HCT116 (cell line): ENCODE measurements around the gene ACD.

ENCODE experiments used
- CEBPB ChIP-seq: IDR thresholded peaks from 2 replicates; pipeline ENCODE4 v1.6.1; 2012; ENCODE audit warnings: low read depth
- EZH2 ChIP-seq: fragments of 200-600 bp; sonication (generic); IDR thresholded peaks from 2 replicates; pipeline ENCODE4 v1.6.1; 2017; ENCODE audit warnings: antibody characterized with exemption, mixed run types
- EZH2phosphoT487 ChIP-seq: fragments of 200-600 bp; IDR thresholded peaks from 2 replicates; pipeline ENCODE4 v1.6.1; 2018; ENCODE audit warnings: antibody characterized with exemption, borderline replicate concordance
- POLR2A ChIP-seq: IDR thresholded peaks from 2 replicates; pipeline ENCODE4 v1.7.0; 2011; ENCODE audit warnings: borderline replicate concordance; ENCODE audit not compliant: insufficient read depth, insufficient read length; ENCODE audit errors: extremely low read depth
- POLR2AphosphoS5 ChIP-seq: IDR thresholded peaks from 2 replicates; pipeline ENCODE4 v1.6.1; 2011; ENCODE audit warnings: mild to moderate bottlenecking, low read depth, low read length, moderate library complexity
- TF ChIP-seq, protein P1 (sequence below), 3 experiments: fragments of 200-600 bp in 1 of 3; sonication (generic) in 1 of 3; IDR thresholded peaks in 2 of 3; conservative IDR thresholded peaks in 1 of 3; 2 replicates each; pipeline ENCODE4 v1.5.1; 2012 to 2017; ENCODE audit warnings: low read depth in 2 of 3, low read length in 2 of 3, antibody characterized with exemption in 1 of 3, borderline replicate concordance in 1 of 3, control low read depth in 1 of 3, mild to moderate bottlenecking in 1 of 3, mixed read lengths in 1 of 3, mixed run types in 1 of 3, moderate library complexity in 1 of 3; ENCODE audit not compliant: insufficient read depth in 1 of 3
- TF ChIP-seq, protein P2 (sequence below): IDR thresholded peaks from 2 replicates; pipeline ENCODE4 v1.6.1; 2012; ENCODE audit warnings: low read depth

DNA sequence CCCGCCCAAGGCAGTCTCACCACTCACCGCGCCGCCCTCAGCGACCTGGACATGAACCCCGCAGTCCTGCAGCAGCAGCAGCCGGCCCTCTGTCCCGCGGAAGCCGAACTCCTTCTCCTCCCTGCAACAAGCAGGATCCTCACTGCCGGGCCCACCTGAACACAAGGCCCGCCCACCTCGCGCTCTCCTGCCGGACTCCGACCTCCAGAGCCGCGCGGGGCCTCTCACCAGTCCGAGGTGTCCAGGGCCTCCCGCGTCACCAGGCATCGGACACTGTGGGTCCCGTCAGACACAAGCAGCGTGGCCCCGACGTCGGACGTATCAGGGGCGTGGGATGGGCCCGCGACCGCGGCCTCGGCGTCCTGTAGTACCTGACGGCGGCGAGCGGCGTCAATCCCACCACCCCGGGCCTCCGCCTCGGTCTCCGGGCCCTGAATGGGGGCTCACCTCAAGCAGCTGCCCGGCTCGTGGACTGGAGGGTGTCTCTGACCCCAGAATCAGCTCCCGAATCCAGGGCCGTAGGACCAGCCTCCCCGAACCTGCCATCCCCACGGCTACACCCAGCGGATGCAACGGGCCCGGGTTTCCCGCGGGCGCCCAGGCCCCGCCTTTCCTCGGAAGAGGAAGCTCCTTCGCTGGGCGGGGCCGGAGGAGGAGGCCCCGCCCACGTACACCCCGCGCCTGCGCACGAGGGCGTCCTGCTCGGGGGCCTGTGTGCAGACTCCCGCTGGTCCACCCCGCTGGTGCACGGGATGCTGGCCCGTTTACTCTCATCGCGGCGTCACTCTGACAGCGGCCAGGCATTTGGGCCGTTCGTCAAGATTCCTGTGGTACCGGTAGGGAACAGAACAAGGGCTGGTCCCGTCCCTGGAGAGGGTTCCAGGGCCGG lies at the start of gene ACD:
- peak; percentile 85 for TF ChIP-seq POLR2A
- TF ChIP-seq EZH2phosphoT487: no peak
- TF ChIP-seq, protein P1, sequence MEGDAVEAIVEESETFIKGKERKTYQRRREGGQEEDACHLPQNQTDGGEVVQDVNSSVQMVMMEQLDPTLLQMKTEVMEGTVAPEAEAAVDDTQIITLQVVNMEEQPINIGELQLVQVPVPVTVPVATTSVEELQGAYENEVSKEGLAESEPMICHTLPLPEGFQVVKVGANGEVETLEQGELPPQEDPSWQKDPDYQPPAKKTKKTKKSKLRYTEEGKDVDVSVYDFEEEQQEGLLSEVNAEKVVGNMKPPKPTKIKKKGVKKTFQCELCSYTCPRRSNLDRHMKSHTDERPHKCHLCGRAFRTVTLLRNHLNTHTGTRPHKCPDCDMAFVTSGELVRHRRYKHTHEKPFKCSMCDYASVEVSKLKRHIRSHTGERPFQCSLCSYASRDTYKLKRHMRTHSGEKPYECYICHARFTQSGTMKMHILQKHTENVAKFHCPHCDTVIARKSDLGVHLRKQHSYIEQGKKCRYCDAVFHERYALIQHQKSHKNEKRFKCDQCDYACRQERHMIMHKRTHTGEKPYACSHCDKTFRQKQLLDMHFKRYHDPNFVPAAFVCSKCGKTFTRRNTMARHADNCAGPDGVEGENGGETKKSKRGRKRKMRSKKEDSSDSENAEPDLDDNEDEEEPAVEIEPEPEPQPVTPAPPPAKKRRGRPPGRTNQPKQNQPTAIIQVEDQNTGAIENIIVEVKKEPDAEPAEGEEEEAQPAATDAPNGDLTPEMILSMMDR (IDR thresholded peaks at IDR 0.05 in 2 of 3, conservative IDR thresholded peaks at IDR 0.05 in 1 of 3; ENCODE audit: borderline replicate concordance in 1 of 3, insufficient read depth in 1 of 3, low read depth in 2 of 3, low read length in 2 of 3): no peak
- TF ChIP-seq, protein P2, sequence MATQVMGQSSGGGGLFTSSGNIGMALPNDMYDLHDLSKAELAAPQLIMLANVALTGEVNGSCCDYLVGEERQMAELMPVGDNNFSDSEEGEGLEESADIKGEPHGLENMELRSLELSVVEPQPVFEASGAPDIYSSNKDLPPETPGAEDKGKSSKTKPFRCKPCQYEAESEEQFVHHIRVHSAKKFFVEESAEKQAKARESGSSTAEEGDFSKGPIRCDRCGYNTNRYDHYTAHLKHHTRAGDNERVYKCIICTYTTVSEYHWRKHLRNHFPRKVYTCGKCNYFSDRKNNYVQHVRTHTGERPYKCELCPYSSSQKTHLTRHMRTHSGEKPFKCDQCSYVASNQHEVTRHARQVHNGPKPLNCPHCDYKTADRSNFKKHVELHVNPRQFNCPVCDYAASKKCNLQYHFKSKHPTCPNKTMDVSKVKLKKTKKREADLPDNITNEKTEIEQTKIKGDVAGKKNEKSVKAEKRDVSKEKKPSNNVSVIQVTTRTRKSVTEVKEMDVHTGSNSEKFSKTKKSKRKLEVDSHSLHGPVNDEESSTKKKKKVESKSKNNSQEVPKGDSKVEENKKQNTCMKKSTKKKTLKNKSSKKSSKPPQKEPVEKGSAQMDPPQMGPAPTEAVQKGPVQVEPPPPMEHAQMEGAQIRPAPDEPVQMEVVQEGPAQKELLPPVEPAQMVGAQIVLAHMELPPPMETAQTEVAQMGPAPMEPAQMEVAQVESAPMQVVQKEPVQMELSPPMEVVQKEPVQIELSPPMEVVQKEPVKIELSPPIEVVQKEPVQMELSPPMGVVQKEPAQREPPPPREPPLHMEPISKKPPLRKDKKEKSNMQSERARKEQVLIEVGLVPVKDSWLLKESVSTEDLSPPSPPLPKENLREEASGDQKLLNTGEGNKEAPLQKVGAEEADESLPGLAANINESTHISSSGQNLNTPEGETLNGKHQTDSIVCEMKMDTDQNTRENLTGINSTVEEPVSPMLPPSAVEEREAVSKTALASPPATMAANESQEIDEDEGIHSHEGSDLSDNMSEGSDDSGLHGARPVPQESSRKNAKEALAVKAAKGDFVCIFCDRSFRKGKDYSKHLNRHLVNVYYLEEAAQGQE: no peak
- no peak for TF ChIP-seq CEBPB
- TF ChIP-seq EZH2: no peak
- peak; percentile 85 for TF ChIP-seq POLR2AphosphoS5
